ENCODE results near the gene F13A1. TPM values are rescaled to one million over a fixed set of nuclear protein-coding genes. Genes with fewer than 3 reads are reported as not detected.

Gene F13A1
- total RNA-seq, 2 donors from 2014 or later: 19.8 to 27.5 TPM

DNA sequence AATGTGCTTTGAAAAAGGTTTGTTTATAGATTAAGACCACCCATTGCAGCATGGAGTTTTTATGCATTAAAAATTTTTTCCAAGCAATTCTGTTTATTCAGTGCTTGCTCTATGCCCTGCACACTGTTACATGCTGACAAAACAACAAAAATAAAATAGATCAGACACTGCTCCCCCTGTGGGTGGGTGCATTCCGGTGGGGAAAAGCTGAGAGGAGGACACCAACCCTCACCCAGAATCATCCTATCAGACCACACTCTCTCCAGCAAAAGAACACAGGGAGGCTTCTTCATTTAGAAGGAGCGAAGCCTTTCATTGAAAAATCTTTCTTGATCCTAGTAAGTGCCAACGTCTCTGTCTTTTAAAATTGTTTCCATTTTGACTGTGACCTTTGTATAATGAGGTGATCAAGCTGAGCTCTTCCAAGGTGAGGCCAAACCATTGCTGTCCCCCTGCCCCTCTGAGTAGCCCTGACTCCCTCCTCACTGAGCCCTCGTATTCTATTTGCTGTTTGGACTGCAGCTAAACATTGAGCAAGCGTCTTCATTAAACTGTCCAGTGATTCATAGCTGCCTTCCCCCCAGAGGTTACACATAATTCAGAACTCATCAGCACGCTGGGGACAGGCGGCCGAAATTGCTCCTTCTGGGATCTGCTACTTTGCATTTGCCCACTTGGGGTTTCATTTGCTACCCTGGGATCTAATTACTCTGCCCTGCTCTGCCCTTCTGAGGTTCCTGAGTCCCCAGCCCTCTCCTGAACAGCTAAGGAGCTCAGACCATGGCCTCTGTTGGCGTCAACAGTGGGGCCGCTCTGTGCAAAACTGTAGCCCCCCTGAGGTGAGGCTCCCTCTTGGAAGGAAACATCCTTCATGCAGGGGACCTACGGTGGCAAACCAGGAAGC lies 102.4 kb downstream of the F13A1 start:
- ATAC-seq: no peak
- H3K27me3 ChIP-seq: no peaks in the 10 kb centered on the region
- TF ChIP-seq POLR2A (IDR thresholded peaks at IDR 0.05): no peak
- intact Hi-C loops (cut with DNase I): no loop called here
- no peaks in the 10 kb centered on the region for H3K36me3 ChIP-seq (replicated peaks in 1 of 2; ENCODE audit: insufficient read depth in 1 of 2, low read depth in 2 of 2)
- DNase-seq: no peak
- H3K27ac ChIP-seq: no peak overlapping the region
- H3K4me1 ChIP-seq: no peaks in the 10 kb centered on the region
- WGBS, 2 donors: 47 to 57% methylated on average over 11 of the region's 11 CpGs
- H3K4me3 ChIP-seq: no peak overlapping the region
- no peaks in the 10 kb centered on the region for H3K9me3 ChIP-seq

- TF ChIP-seq POLR2A (IDR thresholded peaks at IDR 0.05): no peak
- TF ChIP-seq, protein P1, sequence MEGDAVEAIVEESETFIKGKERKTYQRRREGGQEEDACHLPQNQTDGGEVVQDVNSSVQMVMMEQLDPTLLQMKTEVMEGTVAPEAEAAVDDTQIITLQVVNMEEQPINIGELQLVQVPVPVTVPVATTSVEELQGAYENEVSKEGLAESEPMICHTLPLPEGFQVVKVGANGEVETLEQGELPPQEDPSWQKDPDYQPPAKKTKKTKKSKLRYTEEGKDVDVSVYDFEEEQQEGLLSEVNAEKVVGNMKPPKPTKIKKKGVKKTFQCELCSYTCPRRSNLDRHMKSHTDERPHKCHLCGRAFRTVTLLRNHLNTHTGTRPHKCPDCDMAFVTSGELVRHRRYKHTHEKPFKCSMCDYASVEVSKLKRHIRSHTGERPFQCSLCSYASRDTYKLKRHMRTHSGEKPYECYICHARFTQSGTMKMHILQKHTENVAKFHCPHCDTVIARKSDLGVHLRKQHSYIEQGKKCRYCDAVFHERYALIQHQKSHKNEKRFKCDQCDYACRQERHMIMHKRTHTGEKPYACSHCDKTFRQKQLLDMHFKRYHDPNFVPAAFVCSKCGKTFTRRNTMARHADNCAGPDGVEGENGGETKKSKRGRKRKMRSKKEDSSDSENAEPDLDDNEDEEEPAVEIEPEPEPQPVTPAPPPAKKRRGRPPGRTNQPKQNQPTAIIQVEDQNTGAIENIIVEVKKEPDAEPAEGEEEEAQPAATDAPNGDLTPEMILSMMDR (IDR thresholded peaks at IDR 0.05): no peak
- H3K27me3 ChIP-seq: no peaks in the 10 kb centered on the region
- no peaks in the 10 kb centered on the region for H3K36me3 ChIP-seq (replicated peaks in 1 of 2; ENCODE audit: insufficient read depth in 1 of 2, low read depth in 2 of 2)
- DNase-seq (no peak), ATAC-seq (no peak)
- intact Hi-C loops (cut with DNase I): no loop called here
- 65 to 70% methylated on average over 2 of the region's 2 CpGs for WGBS, 2 donors
- no peaks in the 10 kb centered on the region for H3K4me1 ChIP-seq
- H3K4me3 ChIP-seq: no peak overlapping the region
- no peak overlapping the region for H3K27ac ChIP-seq
- peaks cover 0 to 4% (median 0%) of the 10 kb centered on the region in 3 donors for H3K9me3 ChIP-seq
These were observed 109.5 kb downstream of the F13A1 start for GRCh38 chr6:6210994-6211393.

- H3K27me3 ChIP-seq: no peaks in the 10 kb centered on the region
- 59 to 66% methylated on average over 2 of the region's 2 CpGs for WGBS, 2 donors
- no peaks in the 10 kb centered on the region for H3K36me3 ChIP-seq (replicated peaks in 1 of 2; ENCODE audit: insufficient read depth in 1 of 2, low read depth in 2 of 2)
- no peak overlapping the region for H3K27ac ChIP-seq
- no peak for DNase-seq
- TF ChIP-seq, protein P1 (IDR thresholded peaks at IDR 0.05): no peak
- no peak for TF ChIP-seq POLR2A (IDR thresholded peaks at IDR 0.05)
- H3K4me1 ChIP-seq: no peaks in the 10 kb centered on the region
- no peak for ATAC-seq
- intact Hi-C loops (cut with DNase I): no loop called here
- H3K9me3 ChIP-seq: no peaks in the 10 kb centered on the region
- no peak overlapping the region for H3K4me3 ChIP-seq
These were observed 117.6 kb downstream of the F13A1 start for GRCh38 chr6:6202886-6203285.

GRCh38 chr6:6201200-6201599 lies 119.3 kb downstream of the F13A1 start:
- TF ChIP-seq, protein P1 (IDR thresholded peaks at IDR 0.05): no peak
- TF ChIP-seq POLR2A (IDR thresholded peaks at IDR 0.05): no peak
- intact Hi-C loops (cut with DNase I): no loop called here
- ATAC-seq (no peak), DNase-seq (no peak)
- H3K36me3 ChIP-seq (replicated peaks in 1 of 2; ENCODE audit: insufficient read depth in 1 of 2, low read depth in 2 of 2): no peaks in the 10 kb centered on the region
- H3K27ac ChIP-seq: no peak overlapping the region
- WGBS, 2 donors: 35 to 38% methylated on average over 4 of the region's 4 CpGs
- no peak overlapping the region for H3K4me3 ChIP-seq
- H3K27me3 ChIP-seq: no peaks in the 10 kb centered on the region
- no peaks in the 10 kb centered on the region for H3K4me1 ChIP-seq
- no peaks in the 10 kb centered on the region for H3K9me3 ChIP-seq

- intact Hi-C loops (cut with DNase I): no loop called here
- 53 to 55% methylated on average over 3 of the region's 3 CpGs for WGBS, 2 donors
- Histone ChIP-seq H3K4me1 (no peaks in the 10 kb centered on the region), H3K9me3 (no peaks in the 10 kb centered on the region), H3K4me3 (no peak overlapping the region), H3K27ac (no peak overlapping the region), H3K27me3 (no peaks in the 10 kb centered on the region), H3K36me3 (replicated peaks in 1 of 2; ENCODE audit: insufficient read depth in 1 of 2, low read depth in 2 of 2) (no peaks in the 10 kb centered on the region)
- ATAC-seq (no peak), DNase-seq (no peak)
- no peak for TF ChIP-seq POLR2A (IDR thresholded peaks at IDR 0.05)
- TF ChIP-seq, protein P1 (IDR thresholded peaks at IDR 0.05): no peak
These were observed 120.8 kb downstream of the F13A1 start for GRCh38 chr6:6199678-6200077.
